ENCODE results near the gene BCAT1.

- TF ChIP-seq CTCF (IDR thresholded peaks at IDR 0.05 in 2 of 3, conservative IDR thresholded peaks at IDR 0.05 in 1 of 3; ENCODE audit: borderline replicate concordance in 1 of 3, insufficient read depth in 1 of 3, low read depth in 2 of 3, low read length in 2 of 3) (no peak), ZFX (IDR thresholded peaks at IDR 0.05) (no peak), POLR2A (IDR thresholded peaks at IDR 0.05; ENCODE audit: borderline replicate concordance, extremely low read depth, insufficient read depth, insufficient read length) (no peak), EZH2 (IDR thresholded peaks at IDR 0.05) (no peak), ZNF274 (IDR thresholded peaks at IDR 0.05; ENCODE audit: low read depth, low read length) (no peak), CEBPB (IDR thresholded peaks at IDR 0.05; ENCODE audit: low read depth) (no peak), REST (IDR thresholded peaks at IDR 0.05; ENCODE audit: low read depth) (no peak), ELF1 (IDR thresholded peaks at IDR 0.05; ENCODE audit: borderline replicate concordance, low read depth) (no peak), POLR2AphosphoS5 (IDR thresholded peaks at IDR 0.05; ENCODE audit: low read depth, low read length) (no peak), MAX (IDR thresholded peaks at IDR 0.05) (no peak), TCF7L2 (IDR thresholded peaks at IDR 0.05; ENCODE audit: borderline replicate concordance, extremely low read depth, insufficient read depth, insufficient read length) (no peak), EZH2phosphoT487 (IDR thresholded peaks at IDR 0.05; ENCODE audit: borderline replicate concordance) (no peak)
Measured at GRCh38 chr12:24839268-24839791, 109.6 kb downstream of the BCAT1 start.

Data from HCT116 (cell line).